GM10266 (cell line): ENCODE measurements around the gene DAB2IP.

Source experiments
- DNase-seq: peaks from one replicate; pipeline ENCODE4 v3.0.0; 2012; ENCODE audit errors: extremely low spot score
- CTCF ChIP-seq: IDR thresholded peaks from 2 replicates; pipeline ENCODE4 v1.5.1; 2012; ENCODE audit warnings: mild to moderate bottlenecking, low read depth; ENCODE audit not compliant: control insufficient read depth, insufficient read depth; ENCODE audit errors: missing control alignments

DAB2IP gene

GRCh38 chr9:121746411-121746810 lies 95.0 kb downstream of the DAB2IP start:
- DNase-seq, result no peak
- TF ChIP-seq CTCF, result no peak

- no peak for TF ChIP-seq CTCF
- DNase-seq, result no peak
These were observed 95.4 kb downstream of the DAB2IP start for GRCh38 chr9:121746866-121747265.

- TF ChIP-seq CTCF, result no peak
These were observed 96.6 kb downstream of the DAB2IP start for GRCh38 chr9:121748074-121748473.

GRCh38 chr9:121748727-121749423 lies 97.4 kb downstream of the DAB2IP start:
- no peak for TF ChIP-seq CTCF
- DNase-seq, result no peak

More at GRCh38 chr9:121748074-121748473, 96.6 kb downstream of the DAB2IP start:
- no peak for DNase-seq

- TF ChIP-seq CTCF, result no peak
- DNase-seq, result no peak
These were observed 98.2 kb downstream of the DAB2IP start for GRCh38 chr9:121749614-121750013.

- DNase-seq, result no peak
- no peak for TF ChIP-seq CTCF
These were observed 98.9 kb downstream of the DAB2IP start for GRCh38 chr9:121750259-121750714.
